Renal cortical epithelial cell (primary cell): ENCODE results near the gene MAPK9. TPM values are rescaled to one million over a fixed set of nuclear protein-coding genes. Genes with fewer than 3 reads are reported as not detected.
"Not testable (repeated sequence)": the region's sequence is repeated elsewhere in the genome, so short reads cannot be mapped to it uniquely, and the experiment has no call there.

Experiments
- DNase-seq: peaks from one replicate; pipeline ENCODE4 v3.0.0-alpha.2; 2011; ENCODE audit warnings: low read depth
- total RNA-seq: library from RNA; depleted of rRNA; stranded (reverse); fragments of >200 nt; gene quantifications from 2 replicates; pipeline ENCODE4 v1.2.3, GENCODE V29; 2014

MAPK9 gene
- total RNA-seq, 1 donor from 2014 or later: 32.3 TPM

DNA sequence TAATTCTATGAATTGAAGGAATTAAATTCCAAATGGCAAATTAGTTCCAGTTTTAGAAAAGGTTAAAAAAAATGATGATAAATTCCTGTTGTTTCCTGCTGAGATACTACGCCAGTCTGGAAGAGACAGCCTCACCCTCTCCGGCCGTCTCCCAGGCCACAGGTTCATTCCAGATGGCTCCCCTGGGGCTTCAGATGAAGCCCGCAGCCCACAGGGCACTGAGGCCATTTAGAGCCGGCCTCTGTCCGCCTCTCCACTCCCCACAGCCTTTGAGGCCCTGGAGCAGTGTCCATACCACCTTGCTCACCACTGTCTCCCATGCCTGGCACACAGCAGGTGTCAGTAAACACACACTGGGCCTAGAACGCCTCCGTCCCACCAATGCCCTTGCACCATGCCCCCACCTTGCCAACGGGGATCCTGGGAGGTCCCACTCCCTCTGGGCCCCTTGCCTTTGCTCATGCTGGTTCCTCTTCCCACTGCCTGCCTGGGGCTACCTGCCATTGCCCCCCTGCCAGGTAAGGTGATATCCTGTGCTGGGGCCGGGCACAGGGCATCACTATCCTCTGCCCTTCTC, 35.2 kb upstream of the MAPK9 start:
- DNase-seq: no peak

DNA sequence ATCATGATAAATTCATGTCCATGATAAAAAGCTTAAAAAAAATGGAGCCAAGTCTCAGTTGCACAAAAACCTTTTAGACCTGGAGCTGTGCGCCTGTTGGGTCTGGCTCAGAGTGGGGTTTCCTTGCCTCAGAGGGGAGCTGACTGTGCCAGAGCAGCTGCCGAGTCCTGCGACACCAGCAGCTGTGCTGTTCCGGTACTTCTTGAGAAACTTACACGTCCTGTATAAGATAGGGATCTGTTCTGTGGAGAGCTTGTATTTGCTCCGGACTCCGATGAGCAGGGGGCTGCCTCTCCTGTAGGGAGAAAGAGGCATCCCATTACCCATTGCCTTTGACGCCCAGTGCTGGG, 32.7 kb upstream of the MAPK9 start:
- no peak for DNase-seq

DNA sequence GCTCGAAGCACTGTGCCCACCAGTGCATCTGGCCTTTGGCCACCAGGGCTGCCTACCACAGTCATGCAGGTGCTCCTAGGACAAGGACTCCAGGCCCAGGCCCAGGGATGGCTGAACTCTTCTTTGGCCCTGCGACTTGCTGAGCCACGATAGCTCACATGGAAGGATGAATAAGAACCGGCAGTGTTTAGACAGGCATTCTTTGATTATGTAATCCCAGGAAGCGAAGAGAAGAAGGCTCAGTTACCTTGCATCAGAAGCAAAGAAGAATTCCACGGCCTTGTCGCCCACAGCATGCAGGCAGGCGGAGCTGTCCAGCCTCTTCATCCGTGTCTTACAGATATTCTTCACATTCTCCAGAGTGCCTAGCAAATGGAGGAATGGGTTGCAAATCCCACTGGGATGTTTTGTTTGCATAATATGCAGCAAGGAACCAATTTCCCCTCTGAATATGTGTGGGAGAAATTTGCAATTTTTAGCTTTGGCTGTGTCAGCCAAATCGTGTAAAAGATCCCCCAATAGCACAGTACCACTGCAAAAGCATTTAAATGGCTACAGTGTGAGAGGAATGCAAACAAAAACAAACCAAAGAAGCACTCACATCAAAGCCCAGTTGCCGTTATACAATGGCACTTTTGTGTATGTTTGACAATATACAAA, 32.2 kb upstream of the MAPK9 start:
- peak; percentile 45 for DNase-seq

DNA sequence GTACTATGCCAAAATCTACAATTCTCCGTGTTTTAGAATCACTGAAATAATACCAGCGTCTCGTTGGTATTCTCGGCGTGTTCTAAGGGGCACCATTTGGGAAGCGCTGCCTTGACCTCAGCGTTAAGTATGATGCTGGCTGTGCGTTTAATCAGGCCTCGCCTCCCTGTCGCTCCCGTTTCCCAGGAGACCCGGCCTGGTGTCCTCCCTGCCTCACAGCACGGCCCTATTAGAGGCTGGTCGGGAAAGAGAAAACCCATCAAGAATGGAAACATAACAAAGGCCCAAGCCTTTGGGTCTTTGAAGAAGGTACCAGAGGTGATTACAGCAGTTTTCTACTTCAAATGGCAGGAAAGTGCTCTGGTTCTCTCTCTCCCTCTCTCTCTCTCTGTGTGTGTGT, 31.3 kb upstream of the MAPK9 start:
- no peak for DNase-seq

DNA sequence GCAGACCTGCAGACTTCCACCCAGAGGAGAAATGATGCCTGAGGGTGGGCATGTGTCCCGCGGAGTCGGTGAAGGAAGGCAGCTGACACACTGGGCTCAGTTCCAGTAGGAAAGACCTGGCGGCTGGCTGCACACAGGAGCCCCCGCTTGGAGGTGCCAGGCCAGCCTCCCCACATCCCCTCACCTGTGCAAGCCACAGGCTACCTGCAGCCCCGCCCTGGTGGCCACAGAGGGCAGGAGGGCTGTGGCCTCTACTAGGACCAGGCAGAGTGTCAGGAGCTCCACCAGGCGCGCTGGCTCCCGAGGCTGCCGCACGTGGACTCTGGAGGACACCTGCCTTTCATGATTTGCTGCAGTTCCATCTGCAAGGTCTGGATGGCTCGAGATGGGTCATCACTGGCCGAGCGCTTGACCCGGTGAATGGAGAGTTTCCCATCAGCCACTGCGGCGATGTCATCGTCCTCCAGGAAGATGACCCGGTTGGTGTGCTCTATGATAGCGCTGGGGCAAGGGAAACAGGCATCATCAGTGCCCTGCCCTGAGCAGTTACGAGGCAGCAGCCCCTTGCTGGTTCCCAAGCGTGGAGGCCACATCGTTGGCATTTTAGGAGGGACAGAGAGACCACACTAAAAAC, 26.7 kb upstream of the MAPK9 start:
- no peak for DNase-seq

DNA sequence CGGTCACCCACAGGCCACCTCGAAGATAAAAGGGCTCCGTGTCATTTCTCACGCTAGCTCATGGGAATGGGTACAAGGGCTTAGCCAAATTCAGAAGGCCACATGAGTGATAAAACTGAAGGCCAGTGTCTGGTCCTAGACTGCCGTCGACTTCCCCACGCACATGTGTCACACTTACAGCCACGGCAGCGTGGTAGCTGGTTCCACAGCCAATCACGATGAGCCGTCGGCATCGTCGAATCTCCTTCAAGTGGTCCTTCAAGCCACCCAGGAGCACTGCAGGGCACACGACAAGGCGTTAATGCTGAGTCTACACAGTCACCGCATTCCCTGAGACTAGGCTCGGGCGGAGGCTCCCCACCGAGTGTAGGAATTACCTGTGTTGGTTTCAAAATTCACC, 24.7 kb upstream of the MAPK9 start:
- DNase-seq: no peak

DNA sequence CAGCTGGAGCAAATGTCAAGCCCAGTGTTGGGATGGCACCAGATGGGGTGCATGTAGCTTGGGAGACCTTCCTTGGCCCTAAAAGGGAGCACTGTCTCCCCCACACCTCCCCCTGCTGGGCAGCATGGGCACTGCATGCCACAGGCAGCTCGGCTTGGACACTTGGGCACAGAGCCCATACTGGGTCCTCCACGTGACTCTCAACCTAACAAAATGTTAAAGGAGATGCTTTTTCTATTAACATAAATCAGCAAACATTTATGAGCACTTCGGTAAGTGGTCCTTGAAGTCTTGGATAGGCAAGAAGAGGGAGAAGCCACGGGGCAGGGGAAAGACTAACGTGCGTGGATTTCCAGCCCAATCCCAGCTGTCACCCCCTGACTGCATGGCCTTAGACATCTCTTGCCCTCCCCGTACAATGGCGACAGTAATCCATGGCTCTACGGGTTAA, 23.9 kb upstream of the MAPK9 start:
- no peak for DNase-seq

DNA sequence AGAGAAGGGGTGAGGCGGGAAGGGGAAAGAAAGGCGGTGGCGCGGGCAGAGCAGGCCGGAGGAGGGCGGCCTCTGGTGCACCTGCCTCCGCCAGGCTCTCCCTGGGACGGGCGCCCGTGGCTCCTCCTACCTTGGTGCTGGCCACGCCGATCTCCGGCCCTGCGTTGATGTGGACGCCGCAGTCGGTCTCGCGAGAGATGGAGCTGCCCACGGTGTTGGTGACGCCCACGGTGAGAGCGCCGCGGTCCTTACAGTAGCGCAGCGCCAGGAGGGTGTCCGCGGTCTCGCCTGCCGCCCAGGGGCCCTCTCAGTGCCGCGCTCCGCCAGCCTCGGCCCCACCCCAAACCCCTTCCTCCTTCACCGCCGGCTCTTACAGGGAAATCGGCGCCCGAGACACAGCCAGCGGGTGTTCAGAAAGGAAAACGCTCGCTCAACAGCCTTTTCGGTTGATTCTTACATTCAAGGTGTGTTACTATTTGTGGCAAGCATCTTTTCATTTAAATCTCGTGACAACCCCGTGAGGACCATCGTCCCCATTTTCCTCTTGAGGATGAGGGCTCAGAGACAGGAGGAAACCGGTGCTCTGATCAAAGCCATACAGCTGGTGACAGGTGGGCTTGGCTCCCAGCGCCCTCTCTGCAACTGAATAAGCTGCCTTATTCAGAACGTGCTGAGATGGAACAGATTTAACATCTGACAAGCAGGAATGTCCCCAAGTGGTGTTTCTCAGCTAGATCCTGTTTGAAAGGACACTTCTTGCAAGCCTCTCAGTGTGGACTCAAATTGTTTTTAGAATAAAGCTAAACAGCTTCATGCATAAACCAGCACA, 22.0 kb upstream of the MAPK9 start:
- peak; percentile 62 for DNase-seq

DNA sequence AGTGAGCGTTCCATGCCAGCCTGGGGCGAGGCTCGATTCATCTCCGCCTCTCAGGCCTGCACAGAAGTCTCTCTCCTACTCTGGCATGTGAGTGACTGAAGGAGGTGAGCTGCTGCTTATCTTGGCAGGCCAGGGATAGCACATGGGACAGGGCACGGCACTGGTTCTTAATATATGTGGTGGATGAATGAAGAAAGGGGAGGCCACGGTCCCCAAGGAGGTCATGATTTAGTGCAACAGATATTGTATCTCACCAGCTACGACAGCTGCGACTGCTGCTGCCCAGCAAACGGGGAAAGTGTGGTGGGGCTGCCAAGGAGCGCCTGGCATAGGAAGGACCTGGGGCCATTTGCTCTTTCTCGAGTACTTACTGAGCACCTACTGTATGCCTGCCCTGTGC, 19.3 kb upstream of the MAPK9 start:
- no peak for DNase-seq

DNA sequence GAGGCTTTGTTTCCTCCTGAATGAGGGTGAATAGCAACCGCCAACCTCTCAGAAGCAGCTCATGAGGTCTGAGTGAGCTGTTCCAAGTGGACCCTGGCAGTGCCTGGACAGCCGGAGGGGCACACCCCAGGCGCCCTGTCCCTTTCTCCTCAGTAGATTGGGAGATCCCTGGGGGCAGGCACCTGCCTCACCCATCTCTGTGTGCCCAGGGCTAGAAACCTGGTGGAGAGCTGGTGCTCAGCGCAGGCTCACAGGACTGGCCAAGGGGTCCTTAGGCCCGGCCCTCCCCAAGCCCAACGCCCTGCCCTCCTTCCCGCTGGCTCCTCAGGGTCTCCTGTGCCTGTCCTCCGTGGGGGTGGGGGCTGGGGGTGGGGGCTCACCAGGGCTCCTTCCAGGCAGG, 14.9 kb upstream of the MAPK9 start:
- no peak for DNase-seq

DNA sequence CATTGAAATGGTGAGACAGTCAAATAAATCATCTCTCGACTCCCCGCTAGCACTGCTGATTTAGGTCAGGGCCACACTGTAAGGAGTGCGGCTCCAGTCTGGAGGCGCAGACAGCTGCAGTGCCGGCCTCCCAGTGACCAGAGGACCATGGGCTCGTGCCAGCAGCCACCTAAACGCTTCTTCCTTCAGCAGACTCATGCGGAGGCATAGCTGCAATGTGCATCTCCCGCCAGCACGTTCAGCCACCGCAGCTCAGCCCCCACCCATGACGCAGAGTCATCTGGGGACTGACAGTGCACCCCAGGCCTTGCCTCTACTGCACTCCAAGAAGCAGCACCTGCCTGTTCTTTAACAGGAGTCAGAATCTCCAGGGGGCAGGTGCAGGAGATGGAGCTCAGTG, 13.6 kb upstream of the MAPK9 start:
- no peak for DNase-seq

DNA sequence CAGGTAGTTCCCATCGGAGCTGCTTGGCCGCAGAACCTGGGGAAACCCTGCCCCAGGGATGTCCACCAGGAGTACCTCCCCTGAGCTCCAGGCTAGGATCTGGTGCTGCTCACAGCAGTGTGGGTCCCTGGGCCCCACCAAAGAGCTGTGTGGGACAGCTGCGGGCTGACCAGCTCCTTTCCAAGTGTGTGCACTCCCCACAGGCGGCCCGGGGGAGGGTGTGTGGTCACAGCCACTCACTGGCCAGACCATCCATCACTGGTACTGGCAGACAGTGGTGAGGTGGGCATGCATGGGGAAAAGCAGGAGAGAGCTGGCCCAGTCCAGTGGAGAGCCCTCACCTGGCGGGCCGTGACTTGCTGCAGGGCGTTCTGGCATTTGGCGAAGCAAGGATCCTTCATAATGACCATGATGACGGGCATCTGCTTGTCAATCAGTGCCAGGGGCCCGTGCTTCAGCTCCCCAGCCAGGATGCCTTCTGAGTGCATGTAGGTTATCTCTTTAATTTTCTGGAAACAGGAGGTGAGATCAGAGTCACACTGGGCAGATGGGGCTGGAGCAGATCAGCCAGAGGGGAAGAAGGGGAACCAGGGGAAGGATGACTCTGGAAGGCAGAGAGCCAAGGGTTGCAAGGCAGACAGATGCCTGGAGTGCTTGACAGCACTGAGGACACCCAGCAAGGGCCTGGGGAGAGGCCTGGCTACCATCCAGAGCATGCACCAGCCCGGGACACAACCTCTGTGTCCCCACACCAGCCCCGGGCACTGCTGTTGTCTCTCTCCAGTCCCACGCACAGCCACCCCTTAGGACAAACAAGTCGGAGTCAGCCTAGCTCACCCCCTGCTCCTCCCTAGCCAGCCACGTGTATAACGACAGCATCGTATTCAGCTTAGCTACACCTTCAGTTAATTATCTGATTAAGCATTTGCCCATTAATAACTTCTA, 12.8 kb upstream of the MAPK9 start:
- no peak for DNase-seq

DNA sequence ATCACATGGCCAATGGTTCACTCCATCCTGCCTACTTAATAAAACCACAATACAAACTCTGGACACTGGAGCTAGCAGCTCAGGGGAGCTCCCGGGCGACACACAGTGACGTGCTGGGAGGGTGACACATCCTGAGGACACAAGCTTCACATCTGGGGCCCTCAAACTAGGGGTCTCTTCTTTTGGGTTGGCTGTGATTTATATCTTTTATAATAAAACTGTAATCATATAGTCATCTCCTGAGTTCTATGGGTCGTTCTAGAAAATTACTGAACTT, 12.1 kb upstream of the MAPK9 start:
- DNase-seq: no peak

DNA sequence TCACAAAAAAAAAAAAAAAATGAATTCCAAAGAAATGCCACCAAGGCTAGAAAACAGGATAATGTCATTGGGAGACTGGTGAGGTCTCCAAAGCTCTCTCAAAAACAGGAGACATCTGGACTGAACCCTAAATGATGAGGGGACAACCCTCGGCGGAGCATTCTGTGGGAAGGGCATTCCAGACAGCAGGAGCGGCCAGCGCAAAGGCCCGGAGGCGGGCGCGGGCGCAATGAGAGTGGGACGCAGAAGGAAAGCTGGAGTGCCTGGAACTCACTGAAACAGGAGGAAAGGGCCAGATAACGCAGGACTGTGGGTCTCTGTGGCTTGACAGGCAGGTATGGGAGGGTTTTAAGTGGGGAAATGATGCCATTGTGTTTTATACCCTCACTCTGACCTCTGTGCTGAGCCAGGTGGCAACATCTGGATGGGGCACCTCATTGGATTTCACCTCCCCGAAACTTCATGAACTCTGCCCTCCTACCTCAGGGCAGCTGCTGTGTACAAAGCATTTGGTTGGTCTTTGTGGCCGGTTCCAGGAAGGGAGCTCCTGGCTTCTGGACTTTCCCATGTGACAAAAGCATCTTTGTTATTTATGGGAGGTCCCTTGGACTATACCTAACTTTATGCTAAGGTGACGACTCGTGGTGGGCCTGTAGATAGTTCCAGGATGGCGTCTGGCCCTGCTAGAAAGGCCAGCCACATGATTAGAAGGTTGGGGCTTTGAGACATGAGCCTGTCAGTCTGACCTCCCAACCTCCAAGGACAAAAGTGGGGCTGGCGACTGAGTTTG, 11.5 kb upstream of the MAPK9 start:
- no peak for DNase-seq

DNA sequence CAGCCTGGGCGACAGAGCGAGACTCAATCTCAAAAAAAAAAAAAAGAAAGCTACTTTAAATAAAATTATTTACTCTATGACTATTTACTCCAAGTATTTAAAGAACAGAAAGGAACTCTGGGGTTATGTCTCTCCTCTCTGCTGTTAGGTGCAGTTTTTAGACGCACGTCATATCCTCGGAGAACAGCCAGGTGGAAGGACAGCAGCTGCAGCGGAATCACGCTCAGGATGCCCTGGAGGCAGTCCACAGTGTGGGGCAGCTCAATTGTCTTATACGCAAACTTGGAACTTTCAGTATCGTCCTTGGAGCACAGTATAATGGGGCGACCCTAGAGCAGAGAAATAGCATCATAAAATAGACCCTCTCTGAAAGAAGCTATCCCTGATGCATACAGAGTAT, 10.4 kb upstream of the MAPK9 start:
- no peak for DNase-seq

DNA sequence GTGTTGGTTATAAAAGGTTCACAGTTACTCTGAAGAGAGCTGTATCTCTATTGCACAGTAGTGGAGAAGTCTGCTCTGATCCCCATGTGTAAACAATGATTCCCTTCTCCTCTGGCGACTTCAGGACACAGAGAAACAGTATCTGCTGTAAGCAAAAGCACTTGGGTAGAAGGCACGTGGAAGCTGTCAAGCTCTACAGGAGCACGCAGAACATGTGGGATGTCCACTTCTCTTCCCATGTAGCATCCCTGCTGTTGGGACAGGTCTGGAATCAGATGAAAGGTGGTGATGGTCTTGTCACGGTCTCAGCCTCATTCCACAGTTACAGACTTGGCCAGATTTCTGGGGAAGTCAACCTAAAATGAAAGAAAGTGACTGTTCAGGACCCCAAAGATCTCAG, 9.4 kb upstream of the MAPK9 start:
- DNase-seq: no peak

DNA sequence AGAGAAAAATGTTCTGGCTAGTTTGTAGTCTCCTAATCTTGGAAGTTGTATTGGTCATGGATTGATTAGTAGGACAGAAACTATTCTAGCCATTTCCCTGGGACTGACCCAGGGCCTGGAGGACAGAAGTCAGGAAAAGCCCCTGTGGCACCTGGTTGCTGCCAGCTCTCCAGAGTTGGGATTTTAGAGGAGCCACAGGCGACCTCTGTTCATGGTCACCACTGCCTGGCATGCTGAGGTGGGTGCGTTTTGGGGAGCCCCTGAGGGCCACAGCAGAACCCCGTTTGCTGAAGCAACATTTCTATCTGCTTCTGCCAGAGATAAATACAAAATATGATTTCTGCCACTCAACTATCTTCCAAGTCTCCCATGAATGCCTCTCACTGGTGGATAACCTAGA, 7.6 kb upstream of the MAPK9 start:
- no peak for DNase-seq

DNA sequence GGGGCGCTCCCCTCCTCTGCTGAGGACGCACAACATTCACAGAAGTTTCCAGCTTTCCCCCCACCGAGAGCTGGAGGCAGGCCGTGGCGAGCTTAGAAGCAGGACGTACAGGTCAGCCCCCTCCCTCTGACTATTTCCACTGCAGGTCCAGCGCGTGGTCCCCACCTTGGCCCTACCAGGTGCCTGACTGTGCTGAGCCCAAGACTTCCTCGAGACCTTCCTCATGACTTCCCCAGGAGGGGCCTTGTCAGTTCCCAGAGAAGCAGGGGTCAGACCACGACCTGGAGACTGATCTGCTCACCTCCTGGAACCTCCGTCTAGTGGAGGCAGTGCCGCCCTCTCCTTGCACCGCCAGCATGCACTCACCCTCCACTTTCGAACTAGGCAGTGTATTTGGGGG, 7.1 kb upstream of the MAPK9 start:
- DNase-seq: not testable (repeated sequence)

DNA sequence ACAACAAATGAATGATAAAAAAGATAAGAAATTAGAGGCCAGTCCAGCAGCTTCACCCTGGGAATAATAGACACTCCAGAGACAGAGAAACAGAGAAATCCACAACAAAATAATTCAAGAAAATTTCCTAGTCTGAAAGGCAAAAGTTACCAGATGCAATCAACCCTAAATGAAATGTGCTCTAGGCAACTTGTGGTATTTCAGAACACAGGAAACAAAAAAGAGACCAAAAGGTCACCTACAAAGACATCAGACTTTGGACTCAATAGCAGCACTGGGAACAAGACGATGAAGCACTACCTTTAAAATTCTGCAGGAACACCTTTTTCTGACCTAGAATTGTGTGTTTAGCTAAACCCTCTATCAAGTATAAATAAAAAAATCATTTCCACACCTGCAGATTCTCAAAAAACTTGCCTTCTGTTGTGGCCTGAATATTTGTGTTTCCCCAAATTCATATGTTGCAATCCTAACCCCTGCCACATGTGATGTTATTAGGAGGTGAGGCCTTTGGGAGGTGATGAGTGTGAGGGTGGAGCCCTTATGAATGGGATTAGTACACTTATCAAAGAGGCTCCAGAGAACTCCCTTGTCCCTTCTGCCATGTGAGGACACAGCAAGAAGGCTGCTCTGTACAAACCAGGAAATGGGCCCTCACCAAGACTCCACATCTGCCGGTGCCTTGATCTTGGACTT, 5.9 kb upstream of the MAPK9 start:
- DNase-seq: peak; percentile 20

DNA sequence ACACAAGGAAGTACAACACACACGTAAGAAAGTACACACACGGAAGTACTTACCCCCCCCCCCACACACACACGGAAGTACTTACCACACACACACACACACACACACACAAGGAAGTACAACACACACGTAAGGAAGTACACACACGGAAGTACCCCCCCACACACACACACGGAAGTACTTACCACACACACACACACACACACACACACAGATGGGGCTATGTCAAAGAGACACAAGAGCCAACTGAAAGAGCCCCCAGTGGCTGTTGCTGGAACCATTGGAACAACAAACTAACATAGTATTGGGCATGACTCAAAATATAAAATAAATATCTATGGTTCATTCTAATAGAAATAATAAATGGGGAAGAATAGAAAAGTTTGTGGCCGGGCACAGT, 4.9 kb upstream of the MAPK9 start:
- no peak for DNase-seq
